ENCODE measurements around the gene NSL1.

Gene NSL1

GRCh38 chr1:212689758-212690529 lies 101.6 kb downstream of the NSL1 start:
- WGBS (ENCODE audit: extremely low coverage, insufficient coverage, insufficient read length), result 100% methylated on average over 3 of the region's 12 CpGs
- H2AK5ac ChIP-seq (ENCODE audit: low read length), result no peak overlapping the region
- H2BK120ac ChIP-seq (ENCODE audit: insufficient read depth, low read length, poor library complexity), result no peak overlapping the region

GRCh38 chr1:212689196-212689725 lies 102.3 kb downstream of the NSL1 start:
- Histone ChIP-seq H4K91ac (ENCODE audit: low read depth, low read length) (no peak overlapping the region), H2BK12ac (ENCODE audit: low read length) (no peak overlapping the region), H4K12ac (ENCODE audit: low read depth, low read length) (no peak overlapping the region), H3K4me2 (ENCODE audit: low read length) (no peak overlapping the region), H2BK120ac (ENCODE audit: insufficient read depth, low read length, poor library complexity) (no peak overlapping the region), H3K27me3 (ENCODE audit: insufficient read depth, low read length) (no peaks in the 10 kb centered on the region), H3K27ac (ENCODE audit: low read depth, low read length) (no peak overlapping the region), H3K36me3 (ENCODE audit: control insufficient read depth in 1 of 2, insufficient read depth in 2 of 2, low read length in 2 of 2) (no peaks in the 10 kb centered on the region), H2AK5ac (ENCODE audit: low read length) (no peak overlapping the region), H3K4me3 (ENCODE audit: low read depth, low read length) (no peak overlapping the region), H3K14ac (ENCODE audit: low read length) (no peak overlapping the region), H3K9me3 (ENCODE audit: insufficient read depth, low read depth, low read length) (peaks cover 4% of the 10 kb centered on the region), H3K23ac (ENCODE audit: low read length) (no peak overlapping the region), H3K9ac (ENCODE audit: low read length) (no peak overlapping the region), H2BK5ac (ENCODE audit: low read depth, low read length, poor library complexity) (no peak overlapping the region), H3K4me1 (ENCODE audit: control insufficient read depth in 1 of 2, insufficient read depth in 2 of 2, low read length in 2 of 2) (no peaks in the 10 kb centered on the region), H3K79me2 (ENCODE audit: control insufficient read depth, insufficient read depth, low read length, poor library complexity) (no peaks in the 10 kb centered on the region), H3K4ac (ENCODE audit: low read depth, low read length) (no peak overlapping the region), H3K79me1 (ENCODE audit: low read length) (no peaks in the 10 kb centered on the region), H3K18ac (ENCODE audit: low read length) (no peak overlapping the region), H4K8ac (ENCODE audit: low read depth, low read length) (no peak overlapping the region), H2AFZ (ENCODE audit: insufficient read depth, low read length, poor library complexity) (no peak overlapping the region)
- no peak for DNase-seq
- no CpG with 5 or more reads among the region's 5 CpGs for WGBS (ENCODE audit: extremely low coverage, insufficient coverage, insufficient read length)

More at GRCh38 chr1:212689758-212690529, 101.6 kb downstream of the NSL1 start:
- H3K36me3 ChIP-seq (ENCODE audit: control insufficient read depth in 1 of 2, insufficient read depth in 2 of 2, low read length in 2 of 2), result no peaks in the 10 kb centered on the region
- no peak overlapping the region for H3K18ac ChIP-seq (ENCODE audit: low read length)
- no peaks in the 10 kb centered on the region for H3K4me1 ChIP-seq (ENCODE audit: control insufficient read depth in 1 of 2, insufficient read depth in 2 of 2, low read length in 2 of 2)
- H4K12ac ChIP-seq (ENCODE audit: low read depth, low read length), result no peak overlapping the region
- no peak overlapping the region for H4K91ac ChIP-seq (ENCODE audit: low read depth, low read length)
- no peak overlapping the region for H2AFZ ChIP-seq (ENCODE audit: insufficient read depth, low read length, poor library complexity)
- H3K79me1 ChIP-seq (ENCODE audit: low read length), result no peaks in the 10 kb centered on the region
- no peak overlapping the region for H3K4me3 ChIP-seq (ENCODE audit: low read depth, low read length)
- DNase-seq, result peak; percentile 23 to 27
- no peak overlapping the region for H3K4me2 ChIP-seq (ENCODE audit: low read length)
- H3K9me3 ChIP-seq (ENCODE audit: insufficient read depth, low read depth, low read length), result no peaks in the 10 kb centered on the region
- no peak overlapping the region for H3K4ac ChIP-seq (ENCODE audit: low read depth, low read length)
- H3K27ac ChIP-seq (ENCODE audit: low read depth, low read length), result no peak overlapping the region
- no peak overlapping the region for H2BK12ac ChIP-seq (ENCODE audit: low read length)
- H3K9ac ChIP-seq (ENCODE audit: low read length), result no peak overlapping the region
- H3K14ac ChIP-seq (ENCODE audit: low read length), result no peak overlapping the region
- H3K79me2 ChIP-seq (ENCODE audit: control insufficient read depth, insufficient read depth, low read length, poor library complexity), result no peaks in the 10 kb centered on the region
- no peaks in the 10 kb centered on the region for H3K27me3 ChIP-seq (ENCODE audit: insufficient read depth, low read length)
- no peak overlapping the region for H2BK5ac ChIP-seq (ENCODE audit: low read depth, low read length, poor library complexity)
- H3K23ac ChIP-seq (ENCODE audit: low read length), result peak overlapping the region; percentile 56
- no peak overlapping the region for H4K8ac ChIP-seq (ENCODE audit: low read depth, low read length)

GRCh38 chr1:212688341-212689047 lies 103.1 kb downstream of the NSL1 start:
- Histone ChIP-seq H3K14ac (ENCODE audit: low read length) (no peak overlapping the region), H2BK5ac (ENCODE audit: low read depth, low read length, poor library complexity) (no peak overlapping the region), H3K18ac (ENCODE audit: low read length) (no peak overlapping the region), H3K4me2 (ENCODE audit: low read length) (no peak overlapping the region), H3K4ac (ENCODE audit: low read depth, low read length) (no peak overlapping the region), H3K9ac (ENCODE audit: low read length) (no peak overlapping the region), H3K9me3 (ENCODE audit: insufficient read depth, low read depth, low read length) (peaks cover 4% of the 10 kb centered on the region), H3K27me3 (ENCODE audit: insufficient read depth, low read length) (no peaks in the 10 kb centered on the region), H2BK12ac (ENCODE audit: low read length) (no peak overlapping the region), H3K27ac (ENCODE audit: low read depth, low read length) (no peak overlapping the region), H2AFZ (ENCODE audit: insufficient read depth, low read length, poor library complexity) (no peak overlapping the region), H3K23ac (ENCODE audit: low read length) (no peak overlapping the region), H4K12ac (ENCODE audit: low read depth, low read length) (no peak overlapping the region), H2AK5ac (ENCODE audit: low read length) (no peak overlapping the region), H4K91ac (ENCODE audit: low read depth, low read length) (no peak overlapping the region), H3K4me3 (ENCODE audit: low read depth, low read length) (no peak overlapping the region), H2BK120ac (ENCODE audit: insufficient read depth, low read length, poor library complexity) (no peak overlapping the region), H3K79me2 (ENCODE audit: control insufficient read depth, insufficient read depth, low read length, poor library complexity) (no peaks in the 10 kb centered on the region), H3K4me1 (ENCODE audit: control insufficient read depth in 1 of 2, insufficient read depth in 2 of 2, low read length in 2 of 2) (no peaks in the 10 kb centered on the region), H3K36me3 (ENCODE audit: control insufficient read depth in 1 of 2, insufficient read depth in 2 of 2, low read length in 2 of 2) (no peaks in the 10 kb centered on the region), H4K8ac (ENCODE audit: low read depth, low read length) (no peak overlapping the region), H3K79me1 (ENCODE audit: low read length) (no peaks in the 10 kb centered on the region)
- peak; percentile 32 to 88 for DNase-seq
- no CpG with 5 or more reads among the region's 7 CpGs for WGBS (ENCODE audit: extremely low coverage, insufficient coverage, insufficient read length)

GRCh38 chr1:212687811-212688210 lies 103.8 kb downstream of the NSL1 start:
- no peak overlapping the region for H3K4me3 ChIP-seq (ENCODE audit: low read depth, low read length)
- H3K4me1 ChIP-seq (ENCODE audit: control insufficient read depth in 1 of 2, insufficient read depth in 2 of 2, low read length in 2 of 2), result no peaks in the 10 kb centered on the region
- no peak overlapping the region for H4K8ac ChIP-seq (ENCODE audit: low read depth, low read length)
- H2AFZ ChIP-seq (ENCODE audit: insufficient read depth, low read length, poor library complexity), result no peak overlapping the region
- no peak overlapping the region for H3K4me2 ChIP-seq (ENCODE audit: low read length)
- H3K36me3 ChIP-seq (ENCODE audit: control insufficient read depth in 1 of 2, insufficient read depth in 2 of 2, low read length in 2 of 2), result no peaks in the 10 kb centered on the region
- no peak overlapping the region for H3K18ac ChIP-seq (ENCODE audit: low read length)
- H3K23ac ChIP-seq (ENCODE audit: low read length), result no peak overlapping the region
- H2BK12ac ChIP-seq (ENCODE audit: low read length), result no peak overlapping the region
- H2BK120ac ChIP-seq (ENCODE audit: insufficient read depth, low read length, poor library complexity), result no peak overlapping the region
- DNase-seq, result no peak
- no peaks in the 10 kb centered on the region for H3K27me3 ChIP-seq (ENCODE audit: insufficient read depth, low read length)
- no peaks in the 10 kb centered on the region for H3K79me2 ChIP-seq (ENCODE audit: control insufficient read depth, insufficient read depth, low read length, poor library complexity)
- H3K27ac ChIP-seq (ENCODE audit: low read depth, low read length), result no peak overlapping the region
- peaks cover 4% of the 10 kb centered on the region for H3K9me3 ChIP-seq (ENCODE audit: insufficient read depth, low read depth, low read length)
- H4K91ac ChIP-seq (ENCODE audit: low read depth, low read length), result no peak overlapping the region
- no peaks in the 10 kb centered on the region for H3K79me1 ChIP-seq (ENCODE audit: low read length)
- H2AK5ac ChIP-seq (ENCODE audit: low read length), result no peak overlapping the region
- WGBS (ENCODE audit: extremely low coverage, insufficient coverage, insufficient read length), result no CpG with 5 or more reads among the region's 2 CpGs
- no peak overlapping the region for H3K14ac ChIP-seq (ENCODE audit: low read length)
- no peak overlapping the region for H2BK5ac ChIP-seq (ENCODE audit: low read depth, low read length, poor library complexity)
- no peak overlapping the region for H4K12ac ChIP-seq (ENCODE audit: low read depth, low read length)
- no peak overlapping the region for H3K4ac ChIP-seq (ENCODE audit: low read depth, low read length)
- H3K9ac ChIP-seq (ENCODE audit: low read length), result no peak overlapping the region
